H7 (cell line): ENCODE data around the gene POU3F3. TPM values are rescaled to one million over a fixed set of nuclear protein-coding genes. Genes with fewer than 3 reads are reported as not detected.
A peak's percentile ranks its signal among the peaks of the same experiment; 100 is the strongest.

ENCODE experiments used
- DNase-seq: peaks from one replicate; pipeline ENCODE4 v3.0.0; 2012
- H3K27me3 ChIP-seq: 2 replicates; pipeline ENCODE4 v1.6.0; 2011; ENCODE audit warnings: mild to moderate bottlenecking, low read length; ENCODE audit not compliant: control insufficient read depth, insufficient read depth
- H3K36me3 ChIP-seq: replicated peaks from 2 replicates; pipeline ENCODE4 v1.5.1; 2011; ENCODE audit warnings: low read length; ENCODE audit not compliant: control insufficient read depth, insufficient read depth
- H3K4me3 ChIP-seq: 2 replicates; pipeline ENCODE4 v1.5.1; 2011; ENCODE audit warnings: low read depth, mild to moderate bottlenecking, control low read depth, low read length, moderate library complexity; ENCODE audit not compliant: insufficient read depth
- total RNA-seq: library from RNA; depleted of rRNA; stranded (reverse); fragments of >200 nt; shearing (Covaris generic); gene quantifications from 2 replicates; pipeline ENCODE4 v1.2.3, GENCODE V29; 2014

The POU3F3 gene
- total RNA-seq, 1 experiment from 2014 or later = not detected

- peak; percentile 95 for DNase-seq
- H3K4me3 ChIP-seq = peak overlapping the region; percentile 43
- no peaks in the 10 kb centered on the region for H3K36me3 ChIP-seq
- peaks cover 100% of the 10 kb centered on the region for H3K27me3 ChIP-seq
These were observed 8.4 kb downstream of the POU3F3 start for GRCh38 chr2:104862058-104862941.

- Histone ChIP-seq H3K36me3 (no peaks in the 10 kb centered on the region), H3K27me3 (peaks cover 100% of the 10 kb centered on the region)
- peak; percentile 64 for DNase-seq
These were observed 9.2 kb downstream of the POU3F3 start for GRCh38 chr2:104863146-104863467.

GRCh38 chr2:104863468-104864279 lies 9.8 kb downstream of the POU3F3 start:
- peak; percentile 80 for DNase-seq
- Histone ChIP-seq H3K4me3 (no peak overlapping the region), H3K27me3 (peaks cover 100% of the 10 kb centered on the region), H3K36me3 (no peaks in the 10 kb centered on the region)

More at GRCh38 chr2:104863146-104863467, 9.2 kb downstream of the POU3F3 start:
- no peak overlapping the region for H3K4me3 ChIP-seq

GRCh38 chr2:104864280-104865095 lies 10.6 kb downstream of the POU3F3 start:
- Histone ChIP-seq H3K36me3 (no peaks in the 10 kb centered on the region), H3K4me3 (no peak overlapping the region), H3K27me3 (peaks cover 100% of the 10 kb centered on the region)
- DNase-seq = no peak

- Histone ChIP-seq H3K36me3 (no peaks in the 10 kb centered on the region), H3K4me3 (no peak overlapping the region), H3K27me3 (peaks cover 100% of the 10 kb centered on the region)
- no peak for DNase-seq
These were observed 11.2 kb downstream of the POU3F3 start for GRCh38 chr2:104865096-104865470.

GRCh38 chr2:104866122-104866864 lies 12.4 kb downstream of the POU3F3 start:
- H3K4me3 ChIP-seq = no peak overlapping the region
- no peaks in the 10 kb centered on the region for H3K36me3 ChIP-seq
- no peak for DNase-seq
- peaks cover 100% of the 10 kb centered on the region for H3K27me3 ChIP-seq

- Histone ChIP-seq H3K4me3 (peak overlapping the region; percentile 12; the same call in 1 of the 2 replicates), H3K27me3 (peaks cover 98% of the 10 kb centered on the region), H3K36me3 (no peaks in the 10 kb centered on the region)
- DNase-seq = peak; percentile 85
These were observed 13.2 kb downstream of the POU3F3 start for GRCh38 chr2:104866883-104867812.

- Histone ChIP-seq H3K36me3 (no peaks in the 10 kb centered on the region), H3K4me3 (peak overlapping the region; percentile 12; the same call in 1 of the 2 replicates), H3K27me3 (peaks cover 96% of the 10 kb centered on the region)
- DNase-seq = peak; percentile 66
These were observed 14.0 kb downstream of the POU3F3 start for GRCh38 chr2:104867813-104868504.

GRCh38 chr2:104868505-104868866 lies 14.6 kb downstream of the POU3F3 start:
- peaks cover 95% of the 10 kb centered on the region for H3K27me3 ChIP-seq
- no peak overlapping the region for H3K4me3 ChIP-seq
- DNase-seq = no peak
- H3K36me3 ChIP-seq = no peaks in the 10 kb centered on the region

GRCh38 chr2:104870100-104870975 lies 16.4 kb downstream of the POU3F3 start:
- H3K4me3 ChIP-seq = no peak overlapping the region
- H3K36me3 ChIP-seq = no peaks in the 10 kb centered on the region
- H3K27me3 ChIP-seq = peaks cover 95% of the 10 kb centered on the region
- DNase-seq = no peak

- DNase-seq = peak; percentile 56
- H3K27me3 ChIP-seq = peaks cover 87% of the 10 kb centered on the region
These were observed 17.7 kb downstream of the POU3F3 start for GRCh38 chr2:104871649-104871971.

More at GRCh38 chr2:104871649-104871971, 17.7 kb downstream of the POU3F3 start:
- H3K36me3 ChIP-seq = no peaks in the 10 kb centered on the region
- H3K4me3 ChIP-seq = peak overlapping the region; percentile 59
